ENCODE measurements around the gene PGAP2.

GRCh38 chr11:3866206-3866605 is 57.8 kb downstream of the PGAP2 start:
- TF ChIP-seq POLR2AphosphoS5 (IDR thresholded peaks at IDR 0.05; ENCODE audit: low read depth, low read length) (no peak), CTCF (IDR thresholded peaks at IDR 0.05) (no peak), REST (IDR thresholded peaks at IDR 0.05; ENCODE audit: insufficient read depth in 1 of 2, low read depth in 2 of 2, low read length in 1 of 2) (no peak), SIN3A (IDR thresholded peaks at IDR 0.05; ENCODE audit: borderline replicate concordance, insufficient read depth, low read depth, low read length) (no peak)

Data from Panc1 (cell line).